CD4-positive, alpha-beta T cell treated with Interleukin-15 for 4 hours (primary cell): ENCODE results near the gene GRHL1.
A peak's percentile ranks its signal among the peaks of the same experiment; 100 is the strongest.
"Not testable (repeated sequence)": the region's sequence is repeated elsewhere in the genome, so short reads cannot be mapped to it uniquely, and the experiment has no call there.

Source experiments
- DNase-seq: peaks from one replicate; pipeline ENCODE4 v3.0.0-alpha.2; 2020; ENCODE audit warnings: low spot score

The GRHL1 gene

DNA sequence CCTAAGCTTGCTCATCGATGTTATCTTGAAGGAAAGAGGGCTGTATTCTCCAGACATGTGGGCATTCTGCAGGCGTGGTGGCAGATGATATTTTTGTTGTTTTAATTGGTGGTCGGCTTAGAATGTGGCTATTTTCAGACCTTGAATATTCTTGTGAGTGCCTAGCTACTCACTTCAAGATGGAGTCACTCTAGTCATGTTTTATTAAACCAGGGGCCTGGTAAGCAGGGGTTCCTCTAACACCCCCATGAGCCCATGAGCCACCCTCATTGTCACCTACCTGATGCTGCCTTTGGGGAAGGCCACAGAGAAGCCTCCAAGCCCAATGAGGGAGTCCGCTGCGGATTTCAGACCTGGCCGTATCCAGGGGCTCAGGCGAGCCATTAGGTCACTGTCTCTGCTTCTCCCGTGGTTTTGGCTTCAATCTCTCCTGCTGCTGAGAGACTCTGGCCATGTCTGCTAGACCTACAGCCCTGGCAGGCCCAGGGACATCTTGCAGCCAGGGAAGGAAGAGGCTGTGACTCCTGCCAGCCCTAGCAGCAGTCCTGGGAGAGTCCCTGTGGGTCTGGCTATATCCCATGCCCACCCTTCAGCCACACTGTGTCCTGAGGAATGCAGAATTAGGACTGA lies 75.6 kb downstream of the GRHL1 start:
- DNase-seq = no peak

DNA sequence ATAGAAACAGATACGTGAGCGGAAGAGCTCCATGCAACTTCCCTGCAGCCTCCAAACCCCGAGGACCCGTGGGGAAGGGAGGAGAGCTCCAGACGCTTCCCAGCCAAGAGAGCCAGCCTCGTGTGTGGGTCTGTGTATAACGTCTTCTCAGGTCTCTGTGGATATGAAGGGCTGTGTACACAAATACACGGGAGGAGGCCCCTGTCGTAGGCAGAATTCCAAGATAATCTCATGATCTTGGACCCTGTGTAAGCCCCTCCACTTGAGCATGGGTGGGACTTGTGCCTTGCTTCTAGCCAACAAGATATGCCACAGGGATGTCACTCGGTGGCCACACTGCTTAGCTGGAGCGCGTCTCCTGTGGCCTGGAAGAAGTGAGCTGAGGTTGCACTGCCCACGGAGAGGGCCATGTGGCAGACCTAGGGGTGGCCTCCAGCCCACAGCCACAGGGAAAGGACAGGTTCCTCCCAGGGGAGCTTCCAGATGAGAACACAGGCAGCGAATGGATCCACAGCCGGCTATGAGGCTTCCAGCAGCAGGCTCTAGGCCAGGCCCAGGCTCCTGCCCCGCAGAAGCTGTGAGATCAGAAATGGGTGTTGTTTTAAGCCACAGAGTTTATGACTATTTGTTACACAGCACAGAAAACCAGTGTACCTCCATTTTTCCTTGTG lies 76.3 kb downstream of the GRHL1 start:
- no peak for DNase-seq

DNA sequence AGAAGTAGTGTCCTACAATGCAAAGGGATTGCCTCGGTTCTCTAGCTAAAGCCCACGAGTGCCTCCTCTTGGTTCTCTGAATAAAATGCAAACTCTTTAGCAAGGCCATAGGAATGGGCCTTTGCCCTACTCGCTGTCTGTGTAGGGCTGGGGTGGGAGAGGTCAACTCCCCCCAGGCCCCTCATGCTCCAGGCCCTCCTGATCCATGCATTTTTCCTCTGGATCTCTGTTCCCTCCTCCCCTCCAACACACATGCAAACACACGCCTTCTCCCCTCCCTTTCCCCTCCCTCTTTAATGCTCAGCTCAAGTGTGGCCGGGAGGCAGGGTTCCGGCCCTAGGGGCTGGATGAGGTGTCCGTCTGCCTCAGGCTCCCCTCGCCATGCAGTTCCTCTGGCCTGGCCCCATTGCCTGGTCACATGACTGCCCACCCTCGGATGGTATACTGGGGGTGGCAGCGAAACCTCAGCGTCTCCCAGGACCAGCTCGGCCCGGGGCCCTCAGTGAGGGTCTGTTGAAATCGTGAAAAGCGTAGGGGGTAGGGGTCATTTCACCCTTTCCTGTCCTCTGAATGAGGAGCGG lies 77.0 kb downstream of the GRHL1 start:
- no peak for DNase-seq

DNA sequence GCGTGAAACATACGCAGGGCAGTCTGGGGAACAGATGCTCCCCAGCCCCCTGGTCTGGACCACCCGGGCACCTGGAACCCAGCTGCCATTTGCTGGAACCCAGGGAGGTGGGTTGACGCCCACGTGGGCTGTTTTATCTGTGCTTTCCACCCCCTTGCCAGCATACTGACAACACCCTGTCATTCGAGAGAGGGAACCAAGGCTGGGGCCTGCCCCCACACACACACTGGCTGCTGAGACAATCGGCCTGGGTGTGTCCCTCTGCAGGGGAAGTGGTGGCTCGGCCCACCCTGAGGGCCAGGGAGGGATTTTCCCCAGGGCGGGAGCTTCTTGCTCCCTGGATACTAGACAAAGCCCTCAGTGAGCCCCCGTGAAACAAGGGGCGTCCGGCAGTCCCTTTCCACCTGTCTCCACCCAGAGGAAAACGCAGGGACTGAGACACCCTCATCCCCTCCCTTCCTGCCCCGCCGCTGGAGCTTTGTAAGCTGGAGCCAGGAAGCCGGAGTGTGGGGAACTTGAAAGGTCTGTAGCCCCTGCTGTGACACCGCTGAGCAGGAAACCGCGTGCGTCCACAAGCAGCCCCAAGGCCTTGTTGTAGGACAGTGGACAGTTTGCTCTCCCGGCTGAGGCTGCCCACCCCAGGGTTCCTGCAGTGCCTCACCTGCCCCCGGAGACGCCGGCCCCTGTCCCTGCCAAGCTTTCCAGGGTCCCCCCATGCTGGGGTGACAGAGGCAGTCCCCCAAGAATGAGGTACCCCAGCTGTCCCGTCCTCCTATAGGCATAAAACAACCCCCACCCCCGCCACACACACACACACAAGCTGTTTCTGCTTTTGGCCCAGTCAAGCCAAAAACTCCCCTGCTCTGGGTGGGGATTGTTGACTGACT lies 77.7 kb downstream of the GRHL1 start:
- peak; percentile 74 for DNase-seq

DNA sequence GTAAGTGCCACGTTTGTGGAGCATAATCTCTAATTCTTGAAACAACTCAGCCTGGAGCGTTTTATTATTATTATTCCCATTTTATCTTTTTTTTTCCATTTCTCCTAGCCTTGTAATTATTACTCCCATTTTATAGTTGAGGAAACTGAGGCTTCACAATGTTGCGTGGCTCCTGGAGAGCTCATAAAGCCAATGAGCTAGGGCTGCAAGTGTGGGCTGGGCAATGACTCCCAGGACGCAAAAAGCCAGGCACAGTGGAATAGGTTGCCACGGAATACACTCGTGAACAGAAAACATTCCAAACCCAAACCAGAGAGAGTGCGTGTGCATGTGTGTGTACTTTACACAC lies 78.4 kb downstream of the GRHL1 start:
- no peak for DNase-seq

DNA sequence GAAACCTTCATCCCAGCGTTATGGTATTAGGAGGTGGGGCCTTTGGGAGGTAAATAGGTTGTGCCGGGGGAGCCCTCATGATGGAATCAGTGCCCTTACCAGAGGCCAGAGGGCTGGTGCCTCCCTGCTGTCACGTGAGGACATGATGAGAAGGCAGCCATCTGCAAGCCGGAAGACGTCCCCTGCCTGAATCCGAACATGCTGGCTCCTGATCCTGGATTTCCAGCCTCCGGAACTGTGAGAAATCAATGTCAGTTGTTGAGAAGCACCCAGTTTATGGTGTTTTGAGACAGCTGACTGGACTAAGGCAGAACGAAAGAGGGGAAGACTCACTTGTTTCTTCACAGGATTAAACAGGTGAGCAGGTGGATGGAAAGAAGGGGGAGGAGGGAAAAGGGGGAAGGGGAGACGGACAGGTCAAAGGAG lies 78.8 kb downstream of the GRHL1 start:
- DNase-seq = no peak

DNA sequence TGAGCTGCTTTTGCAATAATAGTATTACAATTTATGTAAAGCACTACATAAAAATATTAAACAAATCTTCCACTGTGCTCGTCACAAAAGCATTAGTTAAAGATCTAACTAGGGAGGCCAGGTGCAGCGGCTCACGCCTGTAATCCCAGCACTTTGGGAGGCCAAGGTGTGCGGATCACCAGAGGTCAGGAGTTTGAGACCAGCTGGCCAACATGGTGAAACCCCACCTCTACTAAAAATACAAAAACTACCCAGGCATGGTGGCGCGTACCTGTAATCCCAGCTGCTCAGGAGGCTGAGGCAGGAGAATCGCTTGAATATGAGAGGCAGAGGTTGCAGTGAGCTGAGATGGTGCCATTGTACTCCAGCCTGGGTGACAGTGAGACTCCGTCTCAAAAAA lies 79.3 kb downstream of the GRHL1 start:
- not testable (repeated sequence) for DNase-seq

DNA sequence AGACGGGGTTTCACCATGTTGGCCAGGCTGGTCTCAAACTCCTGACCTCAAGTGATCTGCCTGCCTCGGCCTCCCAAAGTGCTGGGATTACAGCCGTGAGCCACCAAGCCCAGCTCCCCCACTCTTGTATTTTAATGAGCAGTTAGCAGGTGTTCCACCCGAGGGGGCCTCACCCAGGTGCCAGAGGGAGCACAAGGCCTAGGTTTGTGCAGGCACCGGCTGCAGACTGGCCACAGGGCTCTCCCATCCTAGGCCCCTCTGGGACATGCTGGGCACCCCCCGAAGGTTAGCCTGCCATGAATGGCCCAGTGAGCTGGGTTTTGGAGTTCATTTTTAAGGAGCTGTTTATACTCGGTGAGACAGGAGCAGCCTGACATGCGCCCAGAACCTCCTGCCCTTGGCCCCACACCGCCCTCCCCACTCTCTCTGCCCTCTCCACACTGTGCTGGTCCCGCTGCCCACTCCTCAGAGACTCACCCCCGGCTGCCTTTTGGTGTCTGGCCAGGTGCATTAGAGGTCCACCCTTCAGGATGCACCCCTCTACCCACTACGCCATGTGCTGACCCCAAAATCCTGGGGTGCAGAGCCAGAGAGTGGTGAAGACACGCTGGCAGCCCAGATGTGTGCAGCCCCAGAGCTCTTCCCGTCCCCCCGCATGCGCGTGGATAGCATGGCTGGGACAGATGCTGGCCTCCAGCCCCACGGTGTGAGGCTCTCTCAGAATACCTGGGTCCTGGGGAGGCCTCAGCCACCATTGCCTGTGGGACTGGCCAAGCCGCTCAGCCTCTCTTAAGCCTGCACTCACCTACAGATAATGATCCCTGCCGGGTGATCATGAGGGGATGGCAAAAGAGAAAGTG lies 80.6 kb downstream of the GRHL1 start:
- DNase-seq = no peak

DNA sequence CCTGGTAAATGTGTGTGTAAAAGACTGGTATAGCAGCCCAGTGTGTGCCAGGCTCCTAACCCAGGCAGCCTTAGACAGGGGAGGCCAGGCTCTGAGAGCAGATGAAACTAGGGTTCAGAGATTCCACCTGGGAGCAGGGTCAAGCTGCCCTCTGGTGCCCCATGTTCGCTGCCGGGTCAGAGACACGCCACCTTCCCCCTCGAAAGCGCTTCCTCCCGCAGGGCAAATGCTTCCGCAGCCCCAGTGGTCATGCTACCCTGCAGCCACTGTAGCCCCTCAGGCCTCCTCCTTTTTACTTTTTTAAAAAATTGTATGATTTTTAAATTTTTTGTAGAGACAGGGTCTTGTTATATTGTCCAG lies 81.2 kb downstream of the GRHL1 start:
- no peak for DNase-seq

DNA sequence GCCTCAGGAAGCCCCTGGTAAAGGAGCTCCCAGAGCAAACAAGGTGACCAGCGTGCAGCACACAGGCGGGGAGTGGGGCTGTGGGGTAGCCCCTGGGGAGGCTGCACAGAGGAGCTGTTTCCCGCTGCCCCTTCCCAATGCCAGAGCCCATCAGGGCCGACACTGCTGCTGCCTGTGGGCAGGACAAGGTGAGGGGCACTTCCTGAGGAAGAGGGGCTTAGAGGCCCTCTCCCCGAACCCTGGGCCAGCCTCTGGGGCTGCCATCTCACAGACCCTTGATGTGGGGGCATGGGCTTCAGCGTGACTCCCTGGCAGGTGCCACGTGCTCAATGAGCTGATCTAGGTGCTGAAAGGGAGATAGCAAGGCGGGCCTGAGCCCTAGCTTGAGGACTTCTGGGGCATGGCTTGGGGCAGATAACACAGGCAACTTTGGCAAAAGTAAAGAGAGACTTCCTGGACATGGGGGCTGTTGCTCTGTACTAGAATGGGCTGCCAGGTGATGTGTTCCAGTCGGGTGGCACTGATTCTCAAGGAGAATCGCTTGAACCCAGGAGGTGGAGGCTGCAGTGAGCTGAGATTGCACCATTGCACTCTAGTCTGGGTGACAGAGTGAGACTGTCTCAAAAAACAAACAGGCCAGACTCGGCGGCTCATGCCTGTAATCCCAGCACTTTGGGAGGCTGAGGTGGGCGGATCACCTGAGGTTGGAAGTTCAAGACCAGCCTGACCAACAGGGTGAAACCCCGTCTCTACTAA lies 81.9 kb downstream of the GRHL1 start:
- DNase-seq = no peak

DNA sequence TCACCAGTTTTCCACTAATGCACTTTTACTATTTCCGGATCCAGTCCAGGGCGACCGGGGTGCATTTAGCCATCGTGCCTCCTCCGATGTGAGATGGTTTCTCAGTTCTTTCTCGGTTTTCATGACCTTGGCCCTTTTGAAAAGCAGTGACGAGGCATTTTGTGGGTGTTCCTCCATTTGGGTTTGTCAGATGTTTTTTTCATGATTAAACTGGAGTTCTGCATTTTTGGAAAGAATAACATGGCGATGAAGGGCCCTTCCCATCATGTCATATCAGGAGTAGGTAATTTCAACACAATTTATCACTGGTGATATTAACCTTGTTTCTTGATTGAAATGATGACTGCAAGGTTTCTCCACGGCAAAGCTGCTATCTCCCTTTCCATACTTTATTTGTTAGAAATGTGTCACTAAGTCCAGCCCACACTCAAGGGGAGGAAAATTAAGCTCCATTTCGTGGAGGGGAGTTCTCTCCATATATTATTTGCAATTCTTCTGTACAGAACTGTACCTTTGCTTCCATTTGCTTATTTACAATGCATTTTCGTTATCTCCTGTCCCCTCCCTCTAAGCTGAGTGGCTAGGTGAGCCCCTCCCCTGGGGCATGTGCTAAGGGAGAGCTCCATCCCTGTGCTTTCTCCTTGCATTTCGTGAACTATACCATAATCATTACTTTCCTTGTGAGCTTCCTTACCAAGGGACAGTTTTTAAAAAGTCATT lies 83.0 kb downstream of the GRHL1 start:
- no peak for DNase-seq

DNA sequence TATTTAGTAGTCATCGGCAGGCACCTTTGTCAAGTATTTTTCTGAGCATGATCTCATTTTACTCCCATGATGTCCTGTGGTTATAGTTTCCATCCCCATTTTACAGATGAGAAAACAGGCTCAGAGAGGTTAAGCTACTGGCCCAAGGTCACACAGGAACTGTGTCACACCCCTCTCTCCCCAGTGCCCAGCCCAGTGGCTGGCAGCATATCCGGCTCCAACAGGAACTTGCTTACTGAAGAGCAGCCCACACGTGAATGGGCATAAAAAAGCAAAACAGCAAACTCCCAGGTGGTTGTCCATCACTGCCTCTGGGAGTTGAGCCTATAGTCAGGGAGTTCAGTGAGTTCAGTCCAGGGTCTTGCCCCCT lies 83.5 kb downstream of the GRHL1 start:
- peak; percentile 25 for DNase-seq

DNA sequence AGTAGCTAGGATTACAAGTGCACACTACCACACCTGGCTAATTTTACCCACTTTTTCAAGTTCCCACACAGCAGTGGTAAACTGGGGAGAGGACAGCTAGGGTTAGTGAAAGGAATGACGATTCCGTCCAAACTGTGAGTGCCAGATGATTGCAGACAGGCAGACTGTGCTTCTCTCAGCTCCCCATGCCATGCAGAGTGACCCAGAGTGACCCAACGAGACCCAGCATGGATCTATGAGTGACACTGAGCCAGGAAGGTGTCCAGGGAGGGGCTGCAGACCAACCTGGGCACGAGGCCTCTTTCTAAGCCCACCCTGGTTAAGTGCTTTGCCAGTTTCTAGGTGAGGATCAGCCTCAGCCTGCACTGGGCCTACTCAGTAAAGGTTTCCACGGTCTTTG lies 84.1 kb downstream of the GRHL1 start:
- DNase-seq = no peak

DNA sequence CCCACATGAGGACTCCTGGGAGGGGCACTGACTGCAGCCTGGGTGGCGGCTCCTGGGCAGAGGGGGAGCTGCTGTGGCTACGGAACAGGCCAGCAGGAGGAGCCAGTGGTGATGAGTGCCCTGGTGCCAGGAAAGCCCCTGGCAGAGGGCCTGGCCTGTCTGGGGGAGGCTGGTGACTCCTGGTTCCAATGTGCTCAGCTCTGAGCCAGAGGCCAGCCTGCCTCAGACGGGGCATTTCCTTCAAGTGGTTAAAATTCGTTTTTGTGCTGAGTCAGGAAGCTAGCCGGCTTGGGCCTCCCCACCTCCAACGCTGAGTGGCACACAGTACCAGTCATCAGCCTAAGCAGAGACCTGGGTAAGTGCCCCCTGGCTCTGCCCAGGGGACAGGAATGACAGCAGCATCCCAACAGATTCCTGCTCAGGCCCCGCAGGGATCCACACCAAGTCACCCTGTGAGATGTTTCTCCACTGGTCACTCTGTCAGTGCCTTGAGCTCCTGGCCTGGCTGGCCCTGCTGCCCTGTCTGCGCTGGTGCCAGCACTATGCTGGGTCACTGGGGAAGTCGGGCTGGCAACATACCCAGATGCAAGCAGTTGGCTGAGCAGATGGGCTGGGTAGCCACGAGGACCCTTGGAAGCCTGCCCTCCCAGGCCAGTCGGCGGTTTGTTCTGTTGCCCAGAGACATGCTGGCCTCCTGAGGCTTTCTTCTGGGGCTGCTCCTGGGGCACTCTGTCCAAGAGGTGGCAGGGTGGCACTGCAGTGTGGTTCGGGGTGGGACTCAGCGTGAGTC lies 84.8 kb downstream of the GRHL1 start:
- DNase-seq = peak; percentile 60

DNA sequence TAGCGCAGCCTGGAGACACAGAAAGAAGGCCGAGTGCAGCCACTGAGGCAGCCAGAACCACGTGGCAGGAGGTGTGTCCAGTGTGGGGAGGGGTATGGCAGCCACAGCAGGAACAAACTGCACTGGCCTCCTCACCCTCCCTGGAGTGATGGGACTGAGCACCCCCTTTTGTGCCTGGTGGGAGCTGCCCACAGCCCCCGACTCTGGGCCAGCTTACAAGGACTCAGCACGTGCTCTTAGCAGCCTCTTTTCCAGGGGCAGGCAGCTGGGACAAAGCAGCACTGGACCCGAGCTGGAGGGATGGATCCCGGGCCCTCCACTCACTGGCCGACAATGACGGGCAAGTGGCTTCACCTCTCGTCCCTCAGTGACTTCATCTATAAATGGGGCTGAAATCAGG lies 86.6 kb downstream of the GRHL1 start:
- DNase-seq = no peak

DNA sequence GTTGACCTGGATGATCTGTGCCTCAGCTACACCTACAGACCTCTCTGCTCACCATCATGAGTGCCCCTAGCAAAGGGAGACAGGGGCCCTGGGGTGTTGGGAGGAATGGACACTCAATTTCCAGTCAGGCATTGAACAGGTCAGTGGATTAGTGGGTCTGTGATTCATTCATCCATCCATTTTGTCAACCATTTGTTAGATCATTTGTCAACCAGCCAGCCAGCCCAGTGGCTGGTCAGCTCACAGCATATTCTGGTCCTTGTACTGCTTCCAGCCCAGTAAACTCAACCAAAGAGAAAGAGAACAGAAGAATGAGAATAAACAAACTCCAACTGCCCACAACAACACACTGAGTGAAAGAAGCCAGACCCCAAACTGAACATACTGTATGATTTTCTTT lies 87.2 kb downstream of the GRHL1 start:
- no peak for DNase-seq

DNA sequence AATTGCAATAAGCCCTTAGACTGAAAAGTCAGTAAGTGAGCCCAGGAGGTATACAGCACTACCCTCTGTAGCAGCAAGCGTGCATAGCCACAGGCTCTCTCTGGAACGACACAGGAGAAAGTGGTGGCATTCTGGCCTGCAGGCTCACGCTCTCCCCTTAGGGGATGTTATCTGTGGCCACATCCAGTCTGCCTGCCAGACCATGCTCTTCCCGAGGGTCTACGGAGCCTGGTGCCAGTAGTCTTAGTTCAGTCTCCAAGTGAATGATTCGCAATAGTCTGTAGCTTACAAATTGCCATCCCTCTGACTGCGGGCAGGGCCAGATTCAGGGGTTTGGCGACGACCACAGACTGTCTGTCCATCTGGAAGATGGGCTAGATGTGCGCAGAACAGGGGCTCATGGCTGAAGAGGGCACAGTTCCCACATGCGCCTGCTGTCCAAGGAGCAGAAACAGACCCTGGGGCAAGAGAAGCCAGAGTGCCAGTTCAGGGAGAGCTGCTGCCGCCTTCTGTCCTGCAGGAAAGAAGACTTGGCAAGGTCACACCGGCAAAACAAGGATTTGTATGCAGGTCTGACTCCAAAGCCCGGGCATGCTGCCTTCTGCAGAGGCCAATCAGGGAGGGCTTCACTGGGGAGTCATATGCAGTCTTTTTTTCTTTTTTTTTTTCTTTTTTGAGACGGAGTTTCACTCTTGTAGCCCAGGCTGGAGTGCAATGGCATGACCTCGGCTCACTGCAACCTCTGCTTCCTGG lies 88.3 kb downstream of the GRHL1 start:
- no peak for DNase-seq

DNA sequence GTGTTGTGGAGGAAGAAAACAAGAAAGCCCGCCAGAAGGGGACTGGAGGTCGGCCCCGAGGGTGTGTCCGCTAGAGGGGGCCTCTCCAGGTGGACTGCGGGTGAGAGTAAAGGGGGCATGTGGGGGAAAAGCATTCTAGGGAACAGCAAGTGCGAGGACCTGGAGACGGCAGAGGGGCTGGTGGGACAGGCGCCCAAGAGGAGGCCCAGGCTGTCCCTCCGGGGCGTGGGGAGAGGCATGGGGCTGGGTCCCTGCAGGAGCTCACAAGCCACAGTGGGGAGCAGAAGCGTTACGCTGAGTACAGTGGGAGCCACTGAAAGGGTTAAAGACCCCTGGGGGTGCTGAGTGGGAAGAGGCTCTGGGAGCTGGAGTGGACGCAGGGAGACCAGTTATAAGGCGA lies 90.2 kb downstream of the GRHL1 start:
- DNase-seq = no peak
